Testis (tissue), 2 donors: ENCODE results near the gene GCNT1.
"Not testable (repeated sequence)": the region's sequence is repeated elsewhere in the genome, so short reads cannot be mapped to it uniquely, and the experiment has no call there.

Source experiments
- POLR2A ChIP-seq: fragments of 450-650 bp; IDR thresholded peaks from one replicate; pipeline ENCODE4 v1.6.1; 2017; ENCODE audit warnings: antibody characterized with exemption, mild to moderate bottlenecking, moderate library complexity
- TF ChIP-seq, protein P1 (sequence below), 3 experiments: fragments of 450-650 bp in 2 of 3; fragments of 200-600 bp in 1 of 3; sonication (generic) in 1 of 3; IDR thresholded peaks; one replicate each; pipeline ENCODE4 v1.5.1; 2016 to 2019; ENCODE audit warnings: antibody characterized with exemption in 3 of 3, mild to moderate bottlenecking in 2 of 3, moderate library complexity in 1 of 3

GRCh38 chr9:76434897-76435296 lies 24.1 kb upstream of the GCNT1 start:
- not testable (repeated sequence) for TF ChIP-seq POLR2A
- TF ChIP-seq, protein P1, sequence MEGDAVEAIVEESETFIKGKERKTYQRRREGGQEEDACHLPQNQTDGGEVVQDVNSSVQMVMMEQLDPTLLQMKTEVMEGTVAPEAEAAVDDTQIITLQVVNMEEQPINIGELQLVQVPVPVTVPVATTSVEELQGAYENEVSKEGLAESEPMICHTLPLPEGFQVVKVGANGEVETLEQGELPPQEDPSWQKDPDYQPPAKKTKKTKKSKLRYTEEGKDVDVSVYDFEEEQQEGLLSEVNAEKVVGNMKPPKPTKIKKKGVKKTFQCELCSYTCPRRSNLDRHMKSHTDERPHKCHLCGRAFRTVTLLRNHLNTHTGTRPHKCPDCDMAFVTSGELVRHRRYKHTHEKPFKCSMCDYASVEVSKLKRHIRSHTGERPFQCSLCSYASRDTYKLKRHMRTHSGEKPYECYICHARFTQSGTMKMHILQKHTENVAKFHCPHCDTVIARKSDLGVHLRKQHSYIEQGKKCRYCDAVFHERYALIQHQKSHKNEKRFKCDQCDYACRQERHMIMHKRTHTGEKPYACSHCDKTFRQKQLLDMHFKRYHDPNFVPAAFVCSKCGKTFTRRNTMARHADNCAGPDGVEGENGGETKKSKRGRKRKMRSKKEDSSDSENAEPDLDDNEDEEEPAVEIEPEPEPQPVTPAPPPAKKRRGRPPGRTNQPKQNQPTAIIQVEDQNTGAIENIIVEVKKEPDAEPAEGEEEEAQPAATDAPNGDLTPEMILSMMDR (IDR thresholded peaks at IDR 0.05): not testable (repeated sequence)
